GM19035 (cell line): Measurements from ENCODE around the gene UBAC1.

Experiments used
- ATAC-seq: cut with Tn5 transposase; IDR thresholded peaks from one replicate; pipeline ENCODE4 v1.9.1; 2021; ENCODE audit not compliant: unreplicated experiment

The UBAC1 gene

GRCh38 chr9:135961277-135961715, at the start of gene UBAC1:
TSS of gene UBAC1 (minus strand) at chr9:135961373. CDS start at chr9:135961162, 211 bp downstream.
- ATAC-seq: peak; percentile 90

- ATAC-seq: no peak
Measured at GRCh38 chr9:136010615-136011361, 49.6 kb upstream of the UBAC1 start.

- ATAC-seq: no peak
Measured at GRCh38 chr9:136010176-136010575, 49.0 kb upstream of the UBAC1 start.

GRCh38 chr9:136009516-136009915, 48.3 kb upstream of the UBAC1 start:
- no peak for ATAC-seq

GRCh38 chr9:136008693-136008997, 47.5 kb upstream of the UBAC1 start:
- ATAC-seq: no peak

- no peak for ATAC-seq
Measured at GRCh38 chr9:136007934-136008692, 46.9 kb upstream of the UBAC1 start.

- no peak for ATAC-seq
Measured at GRCh38 chr9:136007276-136007933, 46.2 kb upstream of the UBAC1 start.

GRCh38 chr9:136006169-136006568, 45.0 kb upstream of the UBAC1 start:
- ATAC-seq: no peak

- ATAC-seq: no peak
Measured at GRCh38 chr9:136004712-136005111, 43.5 kb upstream of the UBAC1 start.

GRCh38 chr9:136004219-136004618, 43.0 kb upstream of the UBAC1 start:
- ATAC-seq: no peak

- no peak for ATAC-seq
Measured at GRCh38 chr9:136003411-136004218, 42.4 kb upstream of the UBAC1 start.

- ATAC-seq: no peak
Measured at GRCh38 chr9:136002881-136003280, 41.7 kb upstream of the UBAC1 start.

GRCh38 chr9:136002215-136002614, 41.0 kb upstream of the UBAC1 start:
- no peak for ATAC-seq

- no peak for ATAC-seq
Measured at GRCh38 chr9:136001231-136001630, 40.1 kb upstream of the UBAC1 start.

GRCh38 chr9:135998410-135999071, 37.4 kb upstream of the UBAC1 start:
- ATAC-seq: no peak

- ATAC-seq: no peak
Measured at GRCh38 chr9:135998016-135998380, 36.8 kb upstream of the UBAC1 start.

GRCh38 chr9:135997090-135998015, 36.2 kb upstream of the UBAC1 start:
- no peak for ATAC-seq

- no peak for ATAC-seq
Measured at GRCh38 chr9:135995816-135996215, 34.6 kb upstream of the UBAC1 start.

GRCh38 chr9:135994501-135995192, 33.5 kb upstream of the UBAC1 start:
- no peak for ATAC-seq
